Omental fat pad (tissue), 4 donors: ENCODE results near the gene ADK. TPM values are rescaled to one million over a fixed set of nuclear protein-coding genes. Genes with fewer than 3 reads are reported as not detected.

ENCODE experiments used
- ATAC-seq: fragments of 150-250 bp; one replicate; pipeline ENCODE4 v1.9.1; 2016; ENCODE audit warnings: mild to moderate bottlenecking, moderate library complexity; ENCODE audit not compliant: low FRiP score
- DNase-seq: peaks from one replicate; pipeline ENCODE4 v3.0.0-alpha.2; 2019; ENCODE audit warnings: low spot score
- CTCF ChIP-seq, 3 donors: fragments of 450-650 bp; IDR thresholded peaks; one replicate each; pipeline ENCODE4 v1.5.1; 2016 to 2017; ENCODE audit warnings: antibody characterized with exemption in 3 of 3, mild to moderate bottlenecking in 3 of 3, moderate library complexity in 2 of 3
- total RNA-seq, 4 donors: library from RNA; depleted of rRNA; stranded (reverse); fragments of >200 nt; gene quantifications; one replicate each; pipeline ENCODE4 v1.1.0, GENCODE V29; 2016

ADK gene
- total RNA-seq, 4 donors from 2014 or later = 19.4 to 23.3 (median 22.0) TPM

- no peak for ATAC-seq
- no peak for TF ChIP-seq CTCF (IDR thresholded peaks at IDR 0.05)
- no peak for DNase-seq
Observed at GRCh38 chr10:74255214-74255613, 104.2 kb downstream of the ADK start.

- no peak for ATAC-seq
- no peak for DNase-seq
- TF ChIP-seq CTCF (IDR thresholded peaks at IDR 0.05) = no peak
Observed at GRCh38 chr10:74255888-74256357, 104.9 kb downstream of the ADK start.

GRCh38 chr10:74262856-74263255, 111.8 kb downstream of the ADK start:
- no peak for DNase-seq
- no peak for ATAC-seq
- no peak for TF ChIP-seq CTCF (IDR thresholded peaks at IDR 0.05)

GRCh38 chr10:74263996-74264395, 113.0 kb downstream of the ADK start:
- no peak for DNase-seq
- ATAC-seq = no peak
- no peak for TF ChIP-seq CTCF (IDR thresholded peaks at IDR 0.05)

- TF ChIP-seq CTCF (IDR thresholded peaks at IDR 0.05) = no peak
- DNase-seq = no peak
Observed at GRCh38 chr10:74272288-74272687, 121.3 kb downstream of the ADK start.

GRCh38 chr10:74275755-74276290, 124.8 kb downstream of the ADK start:
- no peak for DNase-seq
- ATAC-seq = no peak
- no peak for TF ChIP-seq CTCF (IDR thresholded peaks at IDR 0.05)

More at GRCh38 chr10:74272288-74272687, 121.3 kb downstream of the ADK start:
- no peak for ATAC-seq

- DNase-seq (no peak), ATAC-seq (no peak)
- no peak for TF ChIP-seq CTCF (IDR thresholded peaks at IDR 0.05)
Observed at GRCh38 chr10:74276416-74276815, 125.4 kb downstream of the ADK start.
